ENCODE results near the gene MYO18A.

DNA sequence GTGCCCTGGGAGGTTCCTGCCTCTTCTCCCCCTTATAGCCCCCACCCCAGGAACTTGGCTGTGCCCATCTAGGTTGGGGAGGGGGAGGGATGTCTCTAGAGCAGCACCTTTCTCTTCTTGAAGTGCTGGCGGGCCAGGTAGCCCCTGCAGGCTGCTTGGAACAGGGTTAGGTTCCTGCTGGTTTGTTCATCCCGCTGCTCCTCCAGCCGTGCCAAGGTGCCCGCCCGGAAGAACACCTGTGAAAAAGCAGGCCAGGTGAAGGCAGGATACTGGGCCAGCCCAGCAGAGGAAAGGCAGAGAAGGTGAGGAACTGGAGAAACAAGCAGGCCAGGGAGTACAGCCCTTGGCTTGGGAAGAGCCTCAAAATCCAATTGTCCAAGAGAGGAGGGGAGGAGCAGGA is 80.7 kb downstream of the MYO18A start:
- TF ChIP-seq, protein P1, sequence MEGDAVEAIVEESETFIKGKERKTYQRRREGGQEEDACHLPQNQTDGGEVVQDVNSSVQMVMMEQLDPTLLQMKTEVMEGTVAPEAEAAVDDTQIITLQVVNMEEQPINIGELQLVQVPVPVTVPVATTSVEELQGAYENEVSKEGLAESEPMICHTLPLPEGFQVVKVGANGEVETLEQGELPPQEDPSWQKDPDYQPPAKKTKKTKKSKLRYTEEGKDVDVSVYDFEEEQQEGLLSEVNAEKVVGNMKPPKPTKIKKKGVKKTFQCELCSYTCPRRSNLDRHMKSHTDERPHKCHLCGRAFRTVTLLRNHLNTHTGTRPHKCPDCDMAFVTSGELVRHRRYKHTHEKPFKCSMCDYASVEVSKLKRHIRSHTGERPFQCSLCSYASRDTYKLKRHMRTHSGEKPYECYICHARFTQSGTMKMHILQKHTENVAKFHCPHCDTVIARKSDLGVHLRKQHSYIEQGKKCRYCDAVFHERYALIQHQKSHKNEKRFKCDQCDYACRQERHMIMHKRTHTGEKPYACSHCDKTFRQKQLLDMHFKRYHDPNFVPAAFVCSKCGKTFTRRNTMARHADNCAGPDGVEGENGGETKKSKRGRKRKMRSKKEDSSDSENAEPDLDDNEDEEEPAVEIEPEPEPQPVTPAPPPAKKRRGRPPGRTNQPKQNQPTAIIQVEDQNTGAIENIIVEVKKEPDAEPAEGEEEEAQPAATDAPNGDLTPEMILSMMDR (IDR thresholded peaks at IDR 0.05), result no peak
- TF ChIP-seq POLR2A (IDR thresholded peaks at IDR 0.05), result no peak
